DMS 273 treated with DMSO at 0.1 percent for 48 hours (cell line): ENCODE results near the gene KIAA0930.

ENCODE experiments used
- DNase-seq: peaks from one replicate; lab custom pipeline; 2025; lab: John Stamatoyannopoulos, UW

KIAA0930 gene

DNA sequence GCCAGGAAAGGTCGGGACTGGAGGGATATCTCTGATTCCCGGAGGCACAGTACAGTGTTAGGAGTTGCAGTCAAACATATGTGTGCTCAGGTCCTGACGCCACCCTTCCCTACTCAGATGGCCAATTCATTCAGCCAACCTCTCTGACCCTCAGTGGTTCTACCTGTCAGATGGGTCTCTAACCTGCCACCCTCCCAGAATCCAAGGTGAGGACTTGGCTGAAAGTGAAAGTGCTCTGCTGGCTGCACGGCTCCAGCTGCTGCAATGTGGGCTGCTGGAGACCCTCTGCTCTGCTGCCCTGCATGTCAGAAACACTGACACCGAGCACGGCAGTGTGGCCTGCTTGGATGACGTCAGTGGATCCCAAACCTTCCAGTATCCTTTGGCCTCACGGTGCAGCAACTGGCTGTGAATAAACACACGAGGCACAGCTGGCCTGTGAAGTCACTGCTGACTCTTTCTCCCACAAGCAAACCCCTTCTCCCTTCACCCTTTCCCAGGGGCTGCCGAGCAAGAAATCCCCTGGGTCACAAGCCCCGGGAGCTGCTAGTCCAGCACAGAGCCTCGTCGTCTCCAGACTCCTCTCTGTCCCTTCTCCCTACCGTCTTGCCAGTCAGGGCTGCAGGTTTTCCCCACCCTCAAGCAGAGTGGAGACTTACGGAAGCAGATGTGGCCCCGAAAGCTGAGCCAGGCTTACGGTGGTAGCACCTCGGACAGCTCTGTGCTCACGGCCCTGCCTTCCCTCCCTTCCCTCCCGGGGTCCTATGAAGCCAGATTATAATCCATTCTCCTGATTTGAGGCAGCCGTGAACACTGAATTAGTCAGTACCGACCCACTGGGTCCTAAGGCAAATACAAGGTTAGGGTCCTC lies 24.3 kb downstream of the KIAA0930 start:
- no peak for DNase-seq

DNA sequence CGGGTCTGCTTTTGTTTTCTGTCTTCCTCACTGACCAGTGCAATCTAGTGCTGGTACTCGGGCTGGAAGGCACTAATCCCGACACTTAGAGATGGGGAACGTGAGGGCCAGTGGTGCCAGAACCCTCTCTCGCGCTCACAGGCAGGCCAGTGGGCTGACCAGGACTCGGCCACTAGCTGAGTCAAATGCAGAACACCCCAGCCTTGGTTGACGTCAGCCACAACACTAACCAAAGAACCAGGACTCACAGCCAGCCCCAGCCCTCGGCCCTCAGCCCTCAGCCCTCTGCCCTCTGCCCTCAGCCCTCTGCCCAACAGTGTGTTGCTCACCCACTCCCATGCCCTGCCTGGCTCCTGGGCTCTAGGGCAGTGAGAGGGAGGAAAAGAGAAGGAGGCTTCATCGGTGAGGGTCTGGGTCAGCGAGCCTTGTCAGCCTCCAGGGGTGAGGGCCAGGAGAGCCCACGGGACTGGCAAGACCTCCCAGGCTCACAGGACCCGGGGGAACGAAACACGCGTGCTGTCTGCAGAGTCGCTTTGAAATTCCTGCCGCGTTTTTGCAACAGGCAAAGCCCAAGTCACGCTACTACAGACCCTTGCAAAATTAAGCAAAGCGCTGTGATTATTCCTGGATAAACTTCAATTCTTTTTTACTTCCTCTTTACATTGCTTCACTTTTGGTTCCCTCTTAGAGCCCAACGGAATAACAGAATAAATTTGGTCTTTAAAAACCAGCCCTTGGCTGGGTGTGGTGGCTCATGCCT lies 27.5 kb downstream of the KIAA0930 start:
- no peak for DNase-seq

DNA sequence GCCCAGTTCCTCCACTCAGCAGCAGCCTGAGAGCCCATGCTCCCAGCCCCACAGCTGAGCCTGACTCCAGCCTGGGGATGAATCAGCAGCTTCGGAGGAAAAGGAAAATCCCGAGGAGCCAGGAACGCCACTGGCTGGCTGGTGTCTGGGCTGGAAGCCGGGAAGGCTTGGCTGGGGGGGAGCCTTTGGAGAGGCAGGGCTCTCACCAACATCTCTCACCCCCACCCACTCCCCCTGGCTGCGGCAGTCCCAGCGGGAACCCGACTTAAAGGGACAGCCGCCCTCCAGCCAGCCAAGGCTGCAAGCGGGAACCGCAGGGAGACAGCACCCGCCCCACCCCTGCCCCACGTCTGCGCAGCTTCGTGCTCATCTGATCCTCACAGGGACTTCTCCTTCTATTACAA lies 28.4 kb downstream of the KIAA0930 start:
- DNase-seq: no peak

DNA sequence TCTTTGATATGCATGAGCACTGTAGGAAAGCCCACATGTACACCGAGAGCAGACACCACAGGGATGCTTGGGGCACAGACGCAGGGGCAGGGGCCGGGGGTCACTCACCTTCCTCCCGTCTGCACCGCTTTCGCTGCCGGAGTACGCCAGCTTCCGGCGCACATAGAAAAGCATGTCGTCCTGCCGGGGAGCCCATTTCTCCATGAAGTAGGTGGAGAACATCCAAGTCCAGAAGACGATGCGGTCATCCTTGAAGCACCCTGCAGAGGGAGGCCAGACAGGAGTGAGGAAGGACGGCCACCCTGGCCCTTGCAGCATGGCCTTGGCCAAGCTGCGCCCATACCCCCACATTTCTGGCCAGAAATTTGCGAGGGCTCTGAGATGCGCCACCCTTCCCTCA lies 28.8 kb downstream of the KIAA0930 start:
- DNase-seq: no peak

DNA sequence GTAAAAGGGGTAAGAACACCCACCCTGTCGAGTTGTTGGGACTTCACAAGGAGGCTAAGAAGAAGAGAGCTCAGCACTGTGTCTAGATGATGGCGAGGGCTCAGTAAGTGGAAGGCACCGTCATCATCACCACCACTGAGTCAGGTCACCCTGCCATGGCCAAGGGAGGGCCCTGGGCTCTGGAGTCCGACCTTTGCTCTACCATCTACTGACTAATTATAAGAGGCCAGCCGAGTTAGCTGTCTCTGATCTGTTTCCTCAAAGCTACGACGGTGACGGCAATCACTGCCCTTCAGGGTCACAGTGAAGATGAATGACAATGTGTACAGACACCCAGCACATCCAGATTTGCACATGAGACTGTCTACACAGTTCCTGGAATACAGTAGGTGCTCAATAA lies 29.3 kb downstream of the KIAA0930 start:
- no peak for DNase-seq

DNA sequence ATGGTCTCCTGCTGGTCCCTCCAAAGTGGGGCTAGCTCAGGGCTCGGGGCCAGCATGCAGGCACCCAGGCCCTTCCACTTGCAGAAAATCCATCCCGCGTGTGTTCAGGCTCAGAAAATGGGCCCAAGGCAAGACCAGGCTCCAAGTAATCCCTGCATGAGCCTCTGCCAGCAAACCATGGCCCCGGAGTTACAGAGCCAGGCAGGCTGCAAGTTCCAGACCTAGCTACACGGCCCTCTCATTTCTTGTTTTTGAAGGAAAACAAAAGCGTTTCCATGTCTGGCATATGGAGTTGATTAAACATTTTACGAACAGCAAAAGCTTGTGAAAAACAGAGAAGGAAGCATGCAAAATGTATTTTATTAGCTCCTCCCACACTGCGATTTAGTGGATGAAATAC lies 29.7 kb downstream of the KIAA0930 start:
- DNase-seq: no peak

DNA sequence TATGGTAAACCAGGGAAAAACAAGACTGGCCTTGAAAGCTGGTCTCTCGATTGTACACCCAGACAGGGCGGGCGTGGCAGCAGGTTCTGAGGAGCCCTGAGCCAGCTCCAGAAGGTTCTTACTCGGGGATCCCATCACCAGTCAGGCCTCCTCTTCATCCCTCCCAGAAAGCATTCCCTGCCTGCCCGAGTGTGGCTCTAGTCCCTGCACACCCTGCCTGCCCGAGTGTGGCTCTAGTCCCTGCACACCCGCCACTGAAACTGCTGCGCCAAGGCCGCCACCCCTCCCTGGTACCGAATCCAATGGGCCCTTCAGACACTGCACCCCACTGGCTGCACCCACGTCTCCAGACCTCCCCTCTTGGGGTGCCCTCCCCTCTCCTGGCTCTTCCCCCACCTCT lies 30.1 kb downstream of the KIAA0930 start:
- DNase-seq: no peak

DNA sequence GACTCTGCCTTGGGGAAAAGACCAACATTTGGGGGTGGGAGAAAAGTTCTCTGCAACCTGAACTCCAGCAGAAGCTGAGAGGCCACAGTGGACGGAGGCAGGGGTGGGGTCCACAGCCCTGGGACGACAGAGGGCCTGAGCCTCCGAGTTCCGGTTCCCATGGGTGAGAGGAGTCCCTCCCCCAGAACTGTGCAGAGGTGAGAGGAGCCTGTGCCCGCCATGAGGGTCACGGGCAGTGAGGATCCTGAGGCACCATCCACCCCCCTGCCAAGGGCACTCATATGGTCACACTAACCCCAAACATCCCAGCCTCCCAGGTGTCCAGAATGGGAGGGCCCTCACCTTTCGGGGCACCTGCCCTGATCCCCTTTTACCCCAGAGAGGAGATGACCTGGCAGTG lies 30.5 kb downstream of the KIAA0930 start:
- DNase-seq: no peak

DNA sequence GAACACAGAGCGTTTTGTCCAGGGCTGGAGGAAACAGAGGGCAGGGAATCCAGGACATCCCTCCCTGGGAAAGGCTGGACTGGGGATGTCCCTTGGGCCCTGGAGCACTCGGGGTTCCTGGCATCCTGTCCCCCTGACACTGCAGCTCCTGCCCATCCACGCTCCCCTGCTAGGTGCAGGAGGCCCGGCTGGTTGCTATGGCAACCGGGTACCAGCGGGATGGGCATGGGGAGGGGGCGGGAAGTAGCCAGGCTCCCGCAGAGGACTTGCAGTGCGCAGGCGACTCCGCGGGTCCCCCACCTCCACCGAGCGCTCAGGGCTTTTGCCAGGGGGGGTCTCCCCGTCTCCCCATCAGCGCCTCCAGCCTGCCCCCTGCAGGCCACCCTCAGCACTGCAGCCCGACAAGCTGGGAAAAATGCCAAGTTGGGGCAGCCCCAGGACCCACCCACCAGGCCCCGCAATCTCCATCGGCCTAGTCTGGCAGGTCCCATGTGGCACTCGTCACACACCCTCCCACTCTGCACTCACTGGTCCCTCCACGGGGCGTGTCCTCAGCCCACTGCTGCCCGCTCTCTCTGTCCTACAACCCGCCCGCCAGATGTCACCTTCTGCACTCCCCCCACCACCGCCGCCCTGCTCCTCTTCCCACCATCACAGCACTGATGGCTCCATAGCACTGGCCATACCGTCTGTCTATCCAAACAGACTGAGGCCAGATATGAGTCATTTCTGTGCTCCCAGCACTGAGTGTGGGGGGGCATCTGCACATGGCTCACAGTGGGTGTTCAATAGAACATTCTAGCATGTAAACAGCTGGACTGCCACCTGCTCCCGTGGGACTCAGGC lies 31.5 kb downstream of the KIAA0930 start:
- no peak for DNase-seq

DNA sequence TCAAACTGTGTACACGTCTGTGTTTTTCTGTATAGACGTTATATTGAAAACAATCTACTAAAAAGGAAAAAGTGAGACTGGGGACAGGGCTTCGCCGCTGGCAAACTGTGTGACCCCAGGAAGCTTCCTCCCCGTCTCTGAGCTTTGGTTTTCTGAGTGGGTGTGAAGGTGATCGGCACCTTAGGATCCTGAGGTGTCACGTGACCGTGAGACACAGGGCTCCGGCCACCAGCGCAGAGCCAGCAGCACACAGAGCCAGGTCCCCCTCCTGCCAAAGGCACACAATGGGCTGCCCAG lies 32.0 kb downstream of the KIAA0930 start:
- DNase-seq: no peak

DNA sequence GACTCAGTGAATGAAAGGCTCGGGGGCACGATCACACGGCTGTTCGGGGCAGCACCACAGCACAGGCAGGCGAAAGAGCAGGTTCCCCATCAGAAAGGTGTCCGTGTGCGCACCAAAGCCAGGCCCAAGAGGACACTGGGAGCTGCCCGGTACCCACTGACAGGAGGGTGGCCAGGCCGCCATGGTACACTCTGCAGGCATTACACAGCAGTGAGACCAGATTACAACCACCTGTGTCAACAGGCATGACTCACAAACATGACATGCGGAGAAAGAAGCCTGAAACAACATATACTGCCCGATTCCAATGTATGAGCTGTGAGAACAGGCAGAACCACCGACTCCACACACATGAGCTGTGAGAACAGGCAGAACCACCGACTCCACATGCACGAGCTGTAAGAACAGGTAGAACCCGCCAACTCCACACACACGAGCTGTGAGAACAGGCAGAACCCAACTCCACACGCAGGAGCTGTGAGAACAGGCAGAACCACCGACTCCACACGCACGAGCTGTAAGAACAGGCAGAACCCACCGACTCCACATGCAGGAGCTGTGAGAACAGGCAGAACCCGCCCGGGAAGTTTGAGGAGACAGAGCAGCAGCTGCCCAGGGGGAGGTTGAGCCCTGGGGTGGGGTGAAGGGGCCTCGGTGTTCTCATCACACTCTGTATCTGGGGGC lies 32.6 kb downstream of the KIAA0930 start:
- no peak for DNase-seq

DNA sequence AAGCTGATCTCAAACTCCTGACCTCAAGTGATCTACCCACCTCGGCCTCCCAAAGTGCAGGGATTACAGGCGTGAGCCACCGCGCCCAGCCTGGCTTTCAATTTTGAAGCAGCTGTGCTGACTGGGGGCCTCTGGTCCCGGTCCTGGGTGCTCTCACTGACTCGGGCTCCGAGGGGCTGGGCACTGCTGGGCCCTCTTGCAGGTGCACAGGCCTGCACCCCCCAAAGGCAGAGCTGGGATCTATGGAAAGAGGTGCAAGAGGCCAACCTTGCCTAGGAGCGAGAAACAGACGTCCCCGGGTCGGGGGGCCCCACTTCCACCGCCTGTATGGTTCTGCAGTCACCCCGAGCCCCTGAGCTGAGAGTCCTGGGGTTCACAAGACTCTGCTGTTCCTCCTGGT lies 33.2 kb downstream of the KIAA0930 start:
- DNase-seq: no peak

DNA sequence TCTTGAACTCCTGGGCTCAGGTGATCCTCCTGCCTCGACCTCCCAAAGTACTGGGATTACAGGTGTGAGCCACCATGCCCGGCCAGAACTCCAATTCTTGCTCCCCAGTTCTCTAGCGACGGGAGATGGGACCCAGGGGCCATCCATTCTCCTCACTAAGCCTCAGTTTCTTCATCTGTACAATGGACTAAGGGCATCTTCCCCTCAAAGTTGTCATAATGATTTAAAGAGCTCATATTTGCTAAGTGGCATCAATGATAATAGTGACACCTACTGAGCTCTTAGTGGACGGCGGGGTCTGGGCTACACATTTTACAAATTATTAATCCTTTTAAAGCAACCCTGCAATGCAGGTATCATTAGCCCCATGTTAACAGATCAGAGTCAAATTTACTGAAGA lies 34.5 kb downstream of the KIAA0930 start:
- DNase-seq: no peak

DNA sequence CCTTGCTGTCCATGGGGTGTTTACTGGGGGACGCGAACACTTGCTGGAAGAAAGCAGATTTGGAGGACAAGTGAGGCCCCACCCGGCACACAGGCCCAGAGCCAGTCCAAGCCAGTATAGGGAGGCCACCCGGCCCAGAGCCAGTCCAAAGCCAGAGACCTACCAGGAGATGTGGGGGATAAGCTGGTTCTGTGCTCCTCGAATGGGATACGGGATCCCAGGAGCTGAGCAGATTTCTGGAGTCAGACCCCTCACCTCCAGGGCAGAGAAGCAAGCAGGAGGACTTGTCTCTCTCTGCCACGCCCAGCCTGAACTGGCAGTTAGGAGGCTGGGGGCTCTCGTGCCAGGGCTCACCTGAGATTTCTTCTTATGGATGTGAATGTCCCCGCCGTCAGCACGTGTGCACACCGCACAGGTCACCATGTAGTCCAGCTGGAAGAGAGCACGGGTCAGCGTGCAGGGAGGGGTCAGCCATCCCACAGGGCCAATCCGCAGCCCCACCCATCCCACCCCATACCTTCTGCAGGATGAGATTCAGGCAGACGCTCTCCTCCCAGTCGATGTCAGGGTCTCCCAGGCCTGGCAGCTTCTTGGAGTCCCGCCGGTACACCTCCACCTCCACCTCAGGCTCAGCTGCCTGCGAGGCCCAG lies 35.3 kb downstream of the KIAA0930 start:
- no peak for DNase-seq

DNA sequence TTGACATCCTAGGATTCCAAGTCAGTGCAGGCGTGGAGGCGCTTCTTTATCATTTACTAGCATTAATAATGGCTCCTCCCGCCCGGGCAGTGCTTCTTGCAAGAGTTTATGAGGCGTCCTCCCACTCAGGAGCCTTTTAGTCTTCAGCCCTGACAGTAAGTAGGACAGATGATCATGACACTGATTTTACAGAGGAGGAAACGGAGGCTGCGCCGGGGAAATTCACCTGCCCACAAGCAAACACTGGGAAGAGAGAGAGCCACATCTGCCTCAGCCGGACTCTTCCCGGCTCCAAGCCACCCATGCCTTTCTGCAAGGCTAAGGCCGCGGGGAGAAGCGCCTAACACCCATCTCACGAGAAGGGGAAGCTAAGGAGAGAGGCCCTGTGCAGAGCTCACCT lies 35.9 kb downstream of the KIAA0930 start:
- DNase-seq: no peak

DNA sequence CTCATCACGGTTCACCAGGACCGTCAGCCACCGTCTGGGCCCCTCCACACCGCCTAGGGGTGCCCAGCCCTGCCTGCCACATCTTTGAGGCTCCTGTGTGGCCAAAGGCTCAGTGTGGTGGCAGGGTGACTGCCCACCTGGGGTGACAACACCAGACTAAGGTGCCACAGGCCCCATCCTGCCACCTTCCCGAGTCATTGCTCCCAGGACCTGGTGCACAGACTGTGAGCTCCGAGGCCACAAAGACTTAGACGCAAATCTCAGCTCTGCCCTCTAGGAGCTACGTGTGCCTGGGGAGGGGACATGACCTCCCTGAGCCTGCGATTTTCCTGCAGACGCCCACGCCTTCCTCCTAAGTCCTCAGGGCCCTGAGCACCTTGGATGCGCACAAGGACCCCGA lies 36.5 kb downstream of the KIAA0930 start:
- no peak for DNase-seq

DNA sequence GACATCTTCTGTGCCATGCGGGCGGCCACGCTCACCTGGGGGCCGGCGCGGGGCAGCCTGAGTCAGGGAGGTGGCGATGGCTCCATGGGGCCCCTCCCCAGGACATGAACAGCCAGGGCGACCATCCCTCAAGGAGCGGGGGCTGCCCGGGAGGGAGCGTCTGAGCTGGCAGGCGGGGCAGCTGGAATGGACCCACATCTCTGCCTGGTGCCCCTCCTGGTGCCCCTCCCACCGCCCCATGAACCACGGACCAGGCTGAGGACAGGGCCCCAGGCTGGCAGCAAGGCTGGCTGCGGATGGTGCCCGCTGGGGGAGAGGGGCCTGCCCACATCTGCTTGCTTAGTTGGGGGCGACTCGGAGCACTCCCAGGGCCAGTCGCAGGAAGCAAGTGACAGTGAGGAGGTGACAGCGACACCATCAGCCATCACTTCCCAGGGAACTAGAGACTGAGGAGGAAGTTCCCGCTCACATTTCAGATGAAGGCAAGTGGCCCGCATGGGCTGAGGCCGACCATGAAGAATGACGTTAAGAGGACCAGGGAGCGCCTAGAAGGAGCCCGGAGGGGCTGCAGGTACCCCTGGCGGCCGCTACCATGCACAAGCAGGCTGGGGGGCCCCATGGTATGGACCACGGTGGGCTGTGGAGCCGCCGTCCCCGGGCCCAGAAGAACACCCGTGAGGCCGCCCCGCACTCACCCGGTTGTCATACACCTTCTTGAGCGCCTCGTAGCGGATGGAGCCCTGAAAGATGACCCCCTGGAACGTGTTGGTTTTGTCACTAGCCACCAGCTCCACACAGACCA lies 37.3 kb downstream of the KIAA0930 start:
- no peak for DNase-seq

DNA sequence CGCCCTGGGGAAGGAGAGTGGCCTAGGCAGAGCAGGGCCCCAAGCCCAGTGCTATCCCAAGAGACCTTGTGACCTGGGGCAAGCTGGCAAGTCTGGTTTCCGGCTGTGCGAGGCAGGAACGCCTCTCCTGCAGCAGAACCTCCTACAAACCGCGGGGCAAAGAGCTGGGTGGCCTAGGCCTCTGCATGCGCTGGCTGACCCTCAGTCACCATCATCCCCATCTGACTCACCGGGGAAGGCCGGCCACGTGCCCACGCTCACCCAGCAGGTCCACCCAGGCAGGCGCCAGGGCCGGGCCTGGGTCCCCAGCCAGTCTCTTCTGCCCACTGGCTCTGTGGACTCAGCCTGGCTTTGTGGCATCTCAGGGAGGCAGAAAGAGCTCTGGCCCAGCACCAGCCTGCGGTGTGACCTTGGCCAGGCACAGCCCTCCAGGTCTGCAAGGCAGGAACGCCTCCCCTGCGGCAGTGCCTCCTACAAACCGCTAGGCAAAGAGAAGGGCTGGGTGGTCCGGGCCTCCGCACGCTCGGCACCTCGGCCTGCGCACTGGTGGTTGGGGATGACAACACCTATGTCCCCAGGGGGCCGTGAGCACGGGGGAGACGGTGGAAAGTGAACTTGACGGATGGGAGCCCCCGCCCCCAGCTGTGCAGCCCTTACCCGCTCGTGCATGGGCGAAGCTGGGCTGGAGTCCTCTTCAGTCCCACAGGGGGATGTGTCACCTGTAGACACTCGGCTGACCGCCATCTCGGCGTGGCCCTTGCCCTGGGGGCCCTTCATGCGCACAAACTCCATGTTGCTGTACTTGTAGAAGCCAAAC lies 38.2 kb downstream of the KIAA0930 start:
- DNase-seq: no peak

DNA sequence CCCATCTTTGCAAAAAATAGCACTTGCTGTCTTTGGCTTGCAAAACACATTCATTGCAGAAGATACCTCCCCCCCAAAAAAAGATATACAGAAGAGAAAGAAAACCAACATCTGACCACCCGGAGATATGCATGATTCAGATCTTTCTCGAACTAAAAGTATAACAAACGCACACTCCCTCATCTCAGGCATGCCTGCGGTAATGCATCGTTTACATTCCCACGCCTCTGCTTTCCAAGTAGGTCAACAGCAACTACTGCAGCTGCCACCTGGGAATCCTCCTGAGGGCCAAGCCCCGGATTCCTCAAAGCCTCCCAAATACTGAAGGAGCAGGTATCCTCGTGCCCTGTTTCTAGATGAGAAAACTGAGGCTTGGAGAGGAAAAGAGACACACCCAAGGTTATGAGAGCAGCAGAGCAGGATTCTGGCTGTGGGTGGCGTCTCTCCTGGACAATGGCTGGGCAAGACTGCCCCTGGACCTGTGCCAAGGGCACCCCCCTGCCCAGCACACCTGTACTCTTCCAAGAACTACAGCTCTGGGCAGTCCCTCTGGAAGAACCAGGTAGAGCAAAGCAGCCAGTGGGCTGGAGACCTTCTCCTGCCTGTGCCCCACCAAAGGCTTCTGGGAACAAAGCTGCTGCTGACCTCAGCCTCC lies 38.9 kb downstream of the KIAA0930 start:
- no peak for DNase-seq
